AG10803 (cell line): Measurements from ENCODE around the gene RNF213.

ENCODE experiments used
- DNase-seq: peaks from one replicate; pipeline ENCODE4 v3.0.0; 2010; ENCODE audit warnings: low read depth
- H3K4me3 ChIP-seq: 2 replicates; pipeline ENCODE4 v1.5.1; 2011; ENCODE audit warnings: mild to moderate bottlenecking, low read length, control low read depth
- CTCF ChIP-seq: conservative IDR thresholded peaks from 2 replicates; pipeline ENCODE4 v1.5.1; 2011; ENCODE audit warnings: mild to moderate bottlenecking, low read length, control low read depth, inconsistent platforms

Gene RNF213

DNA sequence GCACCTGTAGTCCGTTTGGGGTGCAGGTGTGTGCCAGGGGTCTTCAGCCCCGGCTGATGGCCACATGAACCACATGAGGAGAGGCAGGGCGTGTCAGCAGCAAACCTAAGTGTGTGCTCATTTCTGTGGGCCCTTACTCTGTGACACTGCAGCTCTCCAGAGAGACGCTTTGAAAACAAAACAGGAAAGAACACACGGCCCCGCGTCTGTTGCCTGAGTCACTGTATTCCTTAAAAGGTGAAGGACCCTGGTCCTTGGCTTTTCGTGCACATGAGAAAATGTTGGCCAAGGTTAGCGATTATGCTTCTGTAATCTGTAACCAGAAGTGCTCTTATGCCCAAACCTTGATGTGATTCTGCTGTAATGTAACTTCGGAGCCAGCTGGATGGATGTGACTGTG lies 176.9 kb downstream of the RNF213 start:
- H3K4me3 ChIP-seq = no peak overlapping the region
- DNase-seq = no peak
- TF ChIP-seq CTCF = no peak

- no peak for TF ChIP-seq CTCF
- H3K4me3 ChIP-seq = no peak overlapping the region
- DNase-seq = no peak
Observed at GRCh38 chr17:80438806-80439205, 178.2 kb downstream of the RNF213 start.

DNA sequence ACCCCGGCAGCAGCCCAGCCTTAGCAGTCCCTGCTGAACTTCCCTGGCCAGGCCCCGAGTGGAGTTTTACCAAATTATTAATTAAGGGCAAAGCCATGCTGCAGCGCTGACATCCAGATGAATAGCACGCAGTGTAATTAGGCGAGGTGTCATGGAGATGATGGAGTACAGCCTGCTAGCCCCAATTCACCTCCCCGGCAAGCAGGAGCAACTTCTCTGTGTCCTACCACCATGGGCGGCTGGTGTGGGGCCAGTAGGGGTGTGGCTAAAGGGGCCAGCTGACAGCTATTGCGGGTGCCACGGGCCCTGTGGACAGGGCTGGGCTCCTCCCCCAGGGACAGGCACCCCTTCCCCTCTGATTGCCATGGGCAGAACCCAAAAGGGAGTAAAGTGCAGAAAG lies 178.8 kb downstream of the RNF213 start:
- DNase-seq = no peak
- TF ChIP-seq CTCF = no peak
- no peak overlapping the region for H3K4me3 ChIP-seq

DNA sequence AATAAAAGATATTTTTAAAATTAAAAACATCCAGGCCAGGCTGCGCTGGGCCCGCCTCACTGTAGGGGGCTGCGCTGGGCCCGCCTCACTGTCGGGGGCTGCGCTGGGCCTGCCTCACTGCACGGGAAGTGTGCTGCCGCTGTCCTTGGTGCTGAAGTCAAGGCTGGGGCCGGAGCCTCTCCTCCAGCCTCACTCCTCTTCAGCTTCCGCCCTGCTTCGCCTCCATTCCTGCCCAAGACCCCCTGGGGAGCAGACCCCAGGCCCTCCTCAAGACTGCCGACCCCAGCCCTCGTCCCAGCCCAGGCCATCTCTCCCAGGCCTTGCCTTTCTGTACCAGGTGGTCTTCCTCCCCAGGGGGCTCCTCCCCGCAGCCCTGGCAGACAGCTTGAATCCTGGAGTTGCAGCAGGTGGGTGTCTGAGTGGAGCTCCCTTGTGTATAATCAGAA lies 180.5 kb downstream of the RNF213 start:
- no peak for TF ChIP-seq CTCF
- DNase-seq = peak; percentile 11
- H3K4me3 ChIP-seq = no peak overlapping the region

- no peak for DNase-seq
- no peak for TF ChIP-seq CTCF
- H3K4me3 ChIP-seq = no peak overlapping the region
Observed at GRCh38 chr17:80441598-80442322, 181.1 kb downstream of the RNF213 start.

GRCh38 chr17:80442323-80442659 lies 181.6 kb downstream of the RNF213 start:
- TF ChIP-seq CTCF = no peak

DNA sequence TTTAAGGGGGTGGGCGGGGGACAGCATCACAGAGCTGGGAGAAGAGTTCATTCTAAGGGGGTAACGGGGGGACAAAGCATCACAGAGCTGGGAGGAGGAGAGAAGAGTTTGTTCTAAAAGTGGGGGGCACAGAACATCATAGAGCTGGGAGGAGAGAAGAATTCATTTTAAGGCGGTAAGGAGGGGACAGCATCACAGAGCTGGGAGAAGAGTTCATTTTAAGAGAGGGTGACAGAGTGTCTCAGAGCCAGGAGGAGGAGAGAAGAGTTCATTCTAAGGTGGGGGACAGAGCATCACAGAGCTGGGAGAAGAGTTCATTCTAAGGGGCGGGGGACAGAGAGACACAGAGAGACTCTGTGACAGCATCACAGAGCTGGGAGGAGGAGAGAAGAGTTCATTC lies 182.1 kb downstream of the RNF213 start:
- DNase-seq = no peak
- no peak for TF ChIP-seq CTCF
- H3K4me3 ChIP-seq = no peak overlapping the region

More at GRCh38 chr17:80442323-80442659, 181.6 kb downstream of the RNF213 start:
- no peak overlapping the region for H3K4me3 ChIP-seq
- DNase-seq = no peak
